ENCODE results near the gene ACSL3.
"Not testable (repeated sequence)": the region's sequence is repeated elsewhere in the genome, so short reads cannot be mapped to it uniquely, and the experiment has no call there.

ACSL3 gene

DNA sequence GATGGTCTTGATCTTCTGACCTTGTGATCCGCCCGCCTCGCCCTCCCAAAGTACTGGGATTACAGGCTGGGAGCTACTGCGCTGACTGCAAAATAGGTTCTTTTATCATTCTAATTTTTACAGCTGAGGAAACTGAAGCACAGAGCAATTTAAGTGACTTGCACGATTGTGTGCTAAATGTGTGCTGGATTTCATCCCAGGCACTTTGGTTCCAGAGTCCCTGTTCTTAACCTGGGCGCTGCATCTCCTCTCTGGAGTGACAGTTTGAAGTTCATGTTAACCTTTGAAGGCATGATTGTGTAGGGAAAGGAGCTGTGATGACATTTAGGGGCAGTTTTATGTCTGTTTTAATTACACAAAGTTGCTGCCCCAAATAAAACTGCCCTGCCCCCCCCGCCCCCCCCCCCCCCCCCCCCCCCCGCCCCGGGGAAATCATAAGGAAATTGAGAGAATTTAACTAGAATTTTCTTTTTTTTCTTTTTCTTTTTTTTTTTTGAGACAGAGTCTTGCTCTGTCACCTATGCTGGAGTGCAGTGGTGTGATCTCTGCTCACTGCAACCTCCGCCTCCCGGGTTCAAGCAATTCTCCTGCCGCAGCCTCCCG, 5.6 kb downstream of the ACSL3 start:
- no peak overlapping the region for H3K27ac ChIP-seq (ENCODE audit: low read length)
- H3K9me3 ChIP-seq (replicated peaks; ENCODE audit: insufficient read depth, low read length): no peaks in the 10 kb centered on the region
- H3K4me2 ChIP-seq (ENCODE audit: low read depth, low read length): no peak overlapping the region
- H4K20me1 ChIP-seq (ENCODE audit: insufficient read depth, low read length): peaks cover 37% of the 10 kb centered on the region; the same call in 1 of the 2 replicates
- TF ChIP-seq EZH2 (optimal IDR thresholded peaks at IDR 0.05; ENCODE audit: low read depth, low read length) (no peak), EZH2phosphoT487 (IDR thresholded peaks at IDR 0.05; ENCODE audit: low read length) (no peak), CTCF (IDR thresholded peaks at IDR 0.05; ENCODE audit: low read length) (no peak)
- H3K36me3 ChIP-seq (replicated peaks; ENCODE audit: insufficient read depth, low read length): no peaks in the 10 kb centered on the region
- H3K4me1 ChIP-seq (ENCODE audit: low read length): peaks cover 28% of the 10 kb centered on the region
- H3K4me3 ChIP-seq (ENCODE audit: low read length): no peak overlapping the region
- no peak overlapping the region for H3K9ac ChIP-seq (ENCODE audit: low read length)
- H3K79me2 ChIP-seq (ENCODE audit: low read length): peaks cover 96% of the 10 kb centered on the region
- no peak overlapping the region for H2AFZ ChIP-seq (ENCODE audit: low read length)
- no peaks in the 10 kb centered on the region for H3K27me3 ChIP-seq (replicated peaks; ENCODE audit: insufficient read depth, low read length)
- no peaks in the 10 kb centered on the region for H3K9me2 ChIP-seq (replicated peaks; ENCODE audit: insufficient read depth, low read length)
- DNase-seq: no peak
- no peaks in the 10 kb centered on the region for H3F3A ChIP-seq (ENCODE audit: insufficient read depth, low read length)

DNA sequence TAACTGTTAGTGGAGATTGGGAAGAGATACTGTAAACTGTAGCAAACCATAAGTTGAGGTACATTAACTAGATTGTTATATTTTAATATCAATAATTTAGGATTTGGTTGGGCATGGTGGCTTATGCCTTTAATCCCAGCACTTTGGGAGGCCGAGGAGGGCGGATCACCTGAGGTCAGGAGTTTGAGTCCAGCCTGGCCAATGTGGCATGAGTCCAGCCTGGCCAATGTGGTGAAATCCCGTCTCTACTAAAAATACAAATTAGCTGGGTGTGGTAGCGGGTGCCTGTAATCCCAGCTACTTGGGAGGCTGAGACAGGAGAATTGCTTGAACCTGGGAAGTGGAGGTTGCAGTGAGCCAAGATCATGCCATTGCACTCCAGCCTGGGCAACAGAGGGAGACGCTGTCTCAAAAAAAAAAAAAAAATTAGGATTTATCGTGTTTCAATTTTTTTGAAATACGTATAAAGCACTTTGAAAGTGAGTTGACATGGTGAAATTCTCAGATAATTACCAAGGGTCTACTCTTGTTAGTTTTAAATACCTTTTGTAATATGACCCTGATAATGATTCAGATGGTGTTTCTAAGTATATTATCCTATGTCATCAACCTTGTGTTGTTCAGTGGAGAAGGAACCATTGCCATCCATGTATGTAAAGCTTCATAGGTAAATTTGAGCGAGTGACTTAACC, 7.9 kb downstream of the ACSL3 start:
- H3K27ac ChIP-seq (ENCODE audit: low read length); H3K27me3 ChIP-seq (replicated peaks; ENCODE audit: insufficient read depth, low read length); H3K36me3 ChIP-seq (replicated peaks; ENCODE audit: insufficient read depth, low read length); H2AFZ ChIP-seq (ENCODE audit: low read length); H3K4me2 ChIP-seq (ENCODE audit: low read depth, low read length); DNase-seq; H3K9me2 ChIP-seq (replicated peaks; ENCODE audit: insufficient read depth, low read length); H3K4me3 ChIP-seq (ENCODE audit: low read length); H3K9me3 ChIP-seq (replicated peaks; ENCODE audit: insufficient read depth, low read length); H3F3A ChIP-seq (ENCODE audit: insufficient read depth, low read length); H3K9ac ChIP-seq (ENCODE audit: low read length): not testable (repeated sequence)
- Histone ChIP-seq H4K20me1 (ENCODE audit: insufficient read depth, low read length) (peaks cover 28% of the 10 kb centered on the region; the same call in 1 of the 2 replicates), H3K4me1 (ENCODE audit: low read length) (peaks cover 14% of the 10 kb centered on the region), H3K79me2 (ENCODE audit: low read length) (peaks cover 96% of the 10 kb centered on the region)

DNA sequence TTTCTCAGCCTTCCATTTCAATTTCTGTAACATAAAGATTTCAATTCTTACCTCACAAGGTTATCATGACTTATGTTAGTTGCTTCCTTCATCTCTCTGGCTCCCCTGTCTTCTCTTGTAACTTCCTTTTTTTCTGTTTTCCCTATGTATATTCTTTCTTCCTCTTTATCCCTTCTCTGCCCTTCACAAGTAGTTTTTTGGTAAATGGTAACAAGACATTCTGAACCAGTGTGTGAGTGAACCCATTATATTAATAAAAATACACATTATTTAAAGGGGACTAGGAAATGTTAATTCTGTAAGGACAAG, 8.4 kb downstream of the ACSL3 start:
- H3K4me3 ChIP-seq (ENCODE audit: low read length): no peak overlapping the region
- H3K36me3 ChIP-seq (replicated peaks; ENCODE audit: insufficient read depth, low read length): no peaks in the 10 kb centered on the region
- H2AFZ ChIP-seq (ENCODE audit: low read length): no peak overlapping the region
- H3K9me3 ChIP-seq (replicated peaks; ENCODE audit: insufficient read depth, low read length): no peaks in the 10 kb centered on the region
- no peak overlapping the region for H3K27ac ChIP-seq (ENCODE audit: low read length)
- H3K9ac ChIP-seq (ENCODE audit: low read length): no peak overlapping the region
- H4K20me1 ChIP-seq (ENCODE audit: insufficient read depth, low read length): peaks cover 24% of the 10 kb centered on the region; the same call in 1 of the 2 replicates
- H3K79me2 ChIP-seq (ENCODE audit: low read length): peaks cover 96% of the 10 kb centered on the region
- no peak overlapping the region for H3K4me2 ChIP-seq (ENCODE audit: low read depth, low read length)
- no peaks in the 10 kb centered on the region for H3K9me2 ChIP-seq (replicated peaks; ENCODE audit: insufficient read depth, low read length)
- peaks cover 9% of the 10 kb centered on the region for H3K4me1 ChIP-seq (ENCODE audit: low read length)
- no peaks in the 10 kb centered on the region for H3F3A ChIP-seq (ENCODE audit: insufficient read depth, low read length)
- DNase-seq: no peak
- no peaks in the 10 kb centered on the region for H3K27me3 ChIP-seq (replicated peaks; ENCODE audit: insufficient read depth, low read length)
- TF ChIP-seq EZH2phosphoT487 (IDR thresholded peaks at IDR 0.05; ENCODE audit: low read length): no peak
- no peak for TF ChIP-seq EZH2 (optimal IDR thresholded peaks at IDR 0.05; ENCODE audit: low read depth, low read length)
- no peak for TF ChIP-seq CTCF (IDR thresholded peaks at IDR 0.05; ENCODE audit: low read length)

DNA sequence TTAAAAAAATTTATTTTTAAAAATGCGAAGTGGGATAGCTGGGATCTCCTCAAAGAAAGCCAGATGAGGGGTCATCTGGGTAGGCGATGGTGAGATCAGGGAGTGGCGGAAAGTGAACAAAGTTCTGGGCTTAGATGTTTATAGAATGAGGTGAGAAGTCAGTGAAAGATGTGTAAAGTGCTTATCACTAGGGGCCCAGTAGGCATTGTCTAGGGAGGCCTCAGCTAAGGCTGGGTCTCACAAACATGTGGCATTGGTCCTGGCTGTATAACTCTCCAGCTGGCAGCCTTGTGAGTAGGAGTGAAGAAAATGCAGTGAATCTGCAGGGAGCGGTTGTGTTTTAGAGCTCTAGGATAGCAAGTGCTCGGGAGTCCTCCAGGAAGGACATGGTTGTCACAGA, 10.5 kb downstream of the ACSL3 start:
- no peaks in the 10 kb centered on the region for H3K9me3 ChIP-seq (replicated peaks; ENCODE audit: insufficient read depth, low read length)
- no peak overlapping the region for H3K4me3 ChIP-seq (ENCODE audit: low read length)
- no peak overlapping the region for H2AFZ ChIP-seq (ENCODE audit: low read length)
- peaks cover 19% of the 10 kb centered on the region; the same call in 1 of the 2 replicates for H4K20me1 ChIP-seq (ENCODE audit: insufficient read depth, low read length)
- H3K4me1 ChIP-seq (ENCODE audit: low read length): no peaks in the 10 kb centered on the region
- DNase-seq: no peak
- no peak overlapping the region for H3K9ac ChIP-seq (ENCODE audit: low read length)
- no peaks in the 10 kb centered on the region for H3K9me2 ChIP-seq (replicated peaks; ENCODE audit: insufficient read depth, low read length)
- H3K4me2 ChIP-seq (ENCODE audit: low read depth, low read length): no peak overlapping the region
- H3K36me3 ChIP-seq (replicated peaks; ENCODE audit: insufficient read depth, low read length): no peaks in the 10 kb centered on the region
- H3F3A ChIP-seq (ENCODE audit: insufficient read depth, low read length): no peaks in the 10 kb centered on the region
- TF ChIP-seq EZH2phosphoT487 (IDR thresholded peaks at IDR 0.05; ENCODE audit: low read length) (no peak), CTCF (IDR thresholded peaks at IDR 0.05; ENCODE audit: low read length) (no peak), EZH2 (optimal IDR thresholded peaks at IDR 0.05; ENCODE audit: low read depth, low read length) (no peak)
- H3K27ac ChIP-seq (ENCODE audit: low read length): no peak overlapping the region
- peaks cover 96% of the 10 kb centered on the region for H3K79me2 ChIP-seq (ENCODE audit: low read length)
- no peaks in the 10 kb centered on the region for H3K27me3 ChIP-seq (replicated peaks; ENCODE audit: insufficient read depth, low read length)

Measured in MM.1S (cell line).